Cardiac septum (tissue), 1 donor: Measurements from ENCODE around the gene STAG1. TPM values are rescaled to one million over a fixed set of nuclear protein-coding genes. Genes with fewer than 3 reads are reported as not detected.
"Not testable (repeated sequence)": the region's sequence is repeated elsewhere in the genome, so short reads cannot be mapped to it uniquely, and the experiment has no call there.

ENCODE experiments used
- DNase-seq: peaks from one replicate; pipeline ENCODE4 v3.0.0-alpha.2; 2020; ENCODE audit warnings: low spot score
- intact Hi-C: fragments of 100-400 bp; cut with DNase I; formaldehyde crosslinking; loops from one replicate; pipeline ENCODE4 v1.14.0; 2022
- total RNA-seq: library from RNA; stranded (reverse); fragmentation: NEBNext Ultra II Directional; extraction: Animal tissue kit (Norgen Biotek cat#: 25700); gene quantifications from one replicate; pipeline ENCODE4 v1.2.1, GENCODE V29; 2021
- donor health status: DM: no; HTN: no; CAD: no.

The STAG1 gene
- total RNA-seq, 1 donor from 2014 or later: 24.0 TPM

- DNase-seq: no peak
- intact Hi-C loops: loop anchor here (5.0 kb wide), 4 partner anchors 67 to 498 kb away; partner anchors contain the start of genes PCCB and SLC35G2
Observed at GRCh38 chr3:136750209-136750896, 1.8 kb downstream of the STAG1 start.

GRCh38 chr3:136749602-136750001 is 2.6 kb downstream of the STAG1 start:
- DNase-seq: not testable (repeated sequence)
- intact Hi-C loops: loop anchor here (5.0 kb wide), 4 partner anchors 68 to 497 kb away; partner anchors contain the start of genes PCCB and SLC35G2

DNA sequence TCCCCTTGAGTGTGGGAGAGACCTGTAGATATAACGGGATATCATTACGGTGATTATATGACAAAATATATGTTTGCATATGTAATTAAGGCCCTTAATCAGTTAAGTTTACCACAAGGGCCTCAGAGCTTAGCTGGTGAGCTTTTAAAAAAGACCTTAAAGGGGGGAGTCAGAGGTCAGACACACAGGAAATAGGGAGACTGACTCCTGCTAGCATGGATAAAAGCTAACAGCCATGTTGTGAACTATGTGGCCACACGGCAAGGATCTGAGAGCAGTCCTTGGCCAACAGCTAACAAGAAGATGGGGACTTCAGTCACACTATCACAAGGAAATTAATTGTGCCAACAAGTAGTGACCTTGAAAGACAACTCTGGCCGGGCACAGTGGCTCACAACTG is 3.1 kb downstream of the STAG1 start:
- no peak for DNase-seq
- intact Hi-C loops: no loop called here

DNA sequence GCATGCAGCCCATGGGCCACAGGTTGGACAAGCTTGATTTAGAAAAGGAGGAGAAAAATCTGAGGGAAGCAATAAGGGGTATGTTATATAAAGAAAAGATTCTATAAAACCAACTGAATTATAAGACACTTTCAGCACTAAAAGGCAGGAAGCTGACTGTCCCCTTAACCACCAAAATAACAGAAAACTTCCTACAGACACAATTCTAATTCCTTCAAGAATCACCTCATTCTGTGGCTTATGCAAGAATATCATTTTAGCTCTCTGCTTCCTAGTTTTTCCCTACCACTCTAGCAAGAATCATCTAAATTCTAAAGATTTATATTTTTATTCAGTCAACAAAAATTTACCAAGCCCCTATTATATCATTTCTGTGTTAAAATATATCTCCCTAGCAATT is 6.3 kb downstream of the STAG1 start:
- no peak for DNase-seq
- intact Hi-C loops: no loop called here

DNA sequence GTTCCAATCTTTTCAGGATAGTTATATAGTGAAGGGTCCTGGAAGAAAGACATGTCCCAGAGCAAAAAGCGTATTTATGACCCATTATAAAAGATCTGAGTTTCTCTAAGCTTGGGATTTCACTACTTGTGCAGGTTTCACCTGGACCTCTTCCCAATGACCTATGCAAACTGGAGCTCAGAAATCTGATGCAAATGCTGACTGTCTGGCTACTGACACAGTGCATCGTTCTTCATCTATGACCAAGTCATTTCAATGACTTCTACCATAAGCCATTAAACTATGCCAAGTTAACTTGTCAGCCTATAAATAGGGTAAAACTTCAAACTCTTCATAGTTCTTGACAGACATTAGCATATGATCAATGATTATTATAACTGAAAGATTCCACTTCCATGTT is 11.1 kb downstream of the STAG1 start:
- intact Hi-C loops: no loop called here

DNA sequence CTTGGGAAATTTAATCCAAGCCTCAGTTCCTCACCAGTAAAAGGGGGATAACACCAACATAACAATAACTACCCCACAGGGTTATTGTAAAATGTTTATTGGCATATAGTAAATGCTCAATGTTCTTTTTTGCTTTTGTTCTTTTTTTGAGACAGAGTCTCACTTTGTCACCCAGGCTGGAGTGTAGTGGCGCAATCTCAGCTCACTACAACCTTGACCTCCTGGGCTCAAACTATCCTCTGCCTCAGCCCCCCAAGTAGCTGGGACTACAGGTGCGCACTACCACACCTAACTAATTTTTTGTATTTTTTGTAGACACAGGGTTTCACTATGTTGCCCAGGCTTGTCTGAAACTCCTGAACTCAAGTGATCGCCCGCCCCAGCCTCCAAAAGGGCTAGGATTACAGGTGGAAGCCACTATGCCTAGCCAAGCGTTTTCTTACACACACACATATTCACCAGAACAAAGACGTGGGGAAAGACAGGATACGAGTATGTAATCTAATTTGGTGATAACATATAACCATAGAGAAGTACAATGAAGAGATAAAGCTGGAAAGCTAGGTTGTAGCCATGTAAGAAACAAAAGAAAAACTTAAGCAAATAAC is 11.7 kb downstream of the STAG1 start:
- intact Hi-C loops: no loop called here
- DNase-seq: no peak

More for the DNA sequence above, 11.1 kb downstream of the STAG1 start:
- DNase-seq: no peak

DNA sequence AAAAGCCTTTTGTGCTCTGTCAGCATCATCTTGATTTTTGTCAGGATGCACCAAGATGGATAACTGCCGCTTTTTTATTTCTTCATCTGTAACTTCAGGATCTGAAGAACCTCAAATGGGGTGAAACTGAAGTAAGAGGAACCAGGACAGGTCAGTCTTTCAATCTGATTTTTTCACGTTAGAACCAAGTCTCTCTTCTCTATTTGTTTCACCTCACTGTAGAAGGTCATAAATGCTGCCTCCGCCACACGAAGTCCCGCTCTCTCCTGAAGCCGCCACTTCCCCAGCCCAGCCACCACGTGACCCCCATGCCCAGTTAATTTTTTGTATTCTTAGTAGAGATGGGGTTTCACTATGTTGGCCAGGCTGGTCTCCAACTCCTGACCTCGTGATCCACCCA is 15.2 kb downstream of the STAG1 start:
- intact Hi-C loops, DNase-seq: not testable (repeated sequence)

DNA sequence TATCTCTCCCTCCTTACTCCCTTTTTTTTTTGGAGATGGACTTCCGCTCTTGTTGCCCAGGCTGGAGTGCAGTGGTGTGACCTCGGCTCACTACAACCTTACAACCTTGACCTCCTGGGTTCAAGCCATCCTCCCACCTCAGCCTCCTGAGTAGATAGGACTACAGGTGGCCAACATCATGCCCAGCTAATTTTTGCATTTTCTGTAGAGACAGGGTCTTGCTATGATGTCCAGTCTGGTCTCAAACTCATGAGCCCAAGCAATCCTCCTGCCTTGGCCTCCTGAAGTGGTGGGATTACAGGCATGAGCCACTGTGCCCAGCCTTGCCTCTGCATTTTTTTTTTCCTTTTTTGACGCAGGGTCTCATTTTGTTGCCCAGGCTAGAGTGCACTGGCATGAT is 17.1 kb downstream of the STAG1 start:
- no peak for DNase-seq
- intact Hi-C loops: no loop called here

GRCh38 chr3:136734382-136735070 is 17.7 kb downstream of the STAG1 start:
- no peak for DNase-seq
- intact Hi-C loops: no loop called here

- intact Hi-C loops: no loop called here
- DNase-seq: no peak
Observed at GRCh38 chr3:136733317-136733833, 18.8 kb downstream of the STAG1 start.

- intact Hi-C loops: no loop called here
Observed at GRCh38 chr3:136731274-136731884, 20.8 kb downstream of the STAG1 start.

DNA sequence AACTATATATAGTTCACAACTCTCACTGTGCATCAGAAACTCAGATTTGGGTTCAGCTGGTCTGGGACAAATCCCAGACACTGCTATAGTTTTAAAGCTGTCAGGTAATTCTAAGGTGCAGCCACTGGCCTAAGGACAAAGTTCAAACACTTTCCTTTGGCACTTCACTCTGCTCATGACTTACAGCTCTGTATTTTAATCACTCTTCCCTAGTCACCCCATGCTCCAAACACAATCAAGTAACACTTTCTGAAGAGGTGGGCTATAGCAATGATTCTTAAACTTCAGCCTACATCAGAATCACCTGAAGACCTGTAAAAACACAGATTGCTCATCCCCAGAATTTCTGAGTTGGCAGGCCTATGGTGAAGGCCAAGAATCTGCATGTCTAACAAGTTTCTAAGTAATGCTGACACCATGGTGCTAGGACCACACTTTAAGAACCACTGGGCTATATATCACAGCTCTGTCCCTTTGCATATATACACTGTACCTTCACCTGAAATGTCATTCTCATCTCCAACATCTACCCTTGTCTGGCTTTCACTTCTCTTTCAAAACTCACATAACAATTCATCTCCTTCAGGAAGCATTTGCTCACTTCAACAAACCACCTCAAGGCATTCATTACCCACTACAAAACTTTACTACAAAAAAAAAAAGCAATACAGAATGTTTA is 21.4 kb downstream of the STAG1 start:
- intact Hi-C loops: no loop called here
- no peak for DNase-seq

More at GRCh38 chr3:136731274-136731884, 20.8 kb downstream of the STAG1 start:
- DNase-seq: no peak

GRCh38 chr3:136728918-136729317 is 23.3 kb downstream of the STAG1 start:
- intact Hi-C loops: no loop called here
- no peak for DNase-seq

DNA sequence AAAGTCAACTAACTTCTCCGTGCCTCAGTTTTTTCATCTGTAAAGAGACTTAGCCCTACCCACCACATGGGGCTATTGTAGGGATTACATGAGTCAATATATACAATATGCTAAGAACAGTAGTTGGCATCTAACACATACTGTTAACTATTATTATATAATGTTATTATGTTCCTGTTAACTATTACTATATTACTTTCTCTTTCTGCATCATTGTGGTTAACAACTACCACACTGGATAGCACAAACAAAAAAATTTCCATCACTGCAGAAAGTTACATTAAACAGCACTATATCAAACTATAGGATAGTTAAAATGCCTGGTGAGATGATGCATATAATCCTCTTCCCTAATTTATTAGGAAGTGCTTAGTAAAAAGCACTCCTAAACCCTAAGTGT is 23.7 kb downstream of the STAG1 start:
- DNase-seq: no peak
- intact Hi-C loops: no loop called here

- intact Hi-C loops: no loop called here
- no peak for DNase-seq
Observed at GRCh38 chr3:136725468-136725867, 26.7 kb downstream of the STAG1 start.

- DNase-seq, intact Hi-C loops: not testable (repeated sequence)
Observed at GRCh38 chr3:136722916-136723315, 29.3 kb downstream of the STAG1 start.

DNA sequence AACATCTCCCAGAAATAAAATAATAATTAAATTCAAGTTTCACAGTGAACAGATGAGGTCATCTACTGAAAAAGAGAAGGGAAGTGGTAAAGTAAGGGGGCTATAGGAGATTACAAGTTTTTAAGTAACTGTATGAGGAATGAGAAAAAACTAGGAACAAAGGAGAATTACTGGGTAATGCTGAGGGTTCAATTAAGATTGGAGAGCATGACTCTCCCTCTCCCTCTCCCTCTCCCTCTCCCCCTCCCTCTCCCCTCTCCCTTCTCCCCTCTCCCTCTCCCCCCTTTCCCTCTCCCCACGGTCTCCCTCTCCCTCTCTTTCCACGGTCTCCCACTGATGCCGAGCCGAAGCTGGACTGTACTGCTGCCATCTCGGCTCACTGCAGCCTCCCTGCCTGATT is 29.8 kb downstream of the STAG1 start:
- intact Hi-C loops, DNase-seq: not testable (repeated sequence)

DNA sequence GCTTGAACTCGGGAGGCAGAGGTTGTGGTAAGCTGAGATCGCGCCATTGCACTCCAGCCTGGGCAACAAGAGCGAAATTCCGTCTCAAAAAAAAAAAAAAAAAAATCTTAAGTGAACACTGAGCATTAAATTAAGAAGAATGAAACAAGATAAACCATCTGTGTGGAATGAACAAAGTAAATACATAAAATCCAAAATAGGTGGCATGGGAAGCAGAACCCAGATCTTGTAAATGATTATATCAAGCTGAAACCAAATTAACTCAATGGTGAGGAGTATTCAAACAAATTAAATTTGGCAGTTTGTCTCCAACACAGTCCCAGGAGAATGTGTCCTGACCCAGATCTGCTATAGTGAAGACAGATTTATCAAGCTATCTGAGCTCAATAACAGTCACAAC is 32.1 kb downstream of the STAG1 start:
- intact Hi-C loops: no loop called here
- no peak for DNase-seq

DNA sequence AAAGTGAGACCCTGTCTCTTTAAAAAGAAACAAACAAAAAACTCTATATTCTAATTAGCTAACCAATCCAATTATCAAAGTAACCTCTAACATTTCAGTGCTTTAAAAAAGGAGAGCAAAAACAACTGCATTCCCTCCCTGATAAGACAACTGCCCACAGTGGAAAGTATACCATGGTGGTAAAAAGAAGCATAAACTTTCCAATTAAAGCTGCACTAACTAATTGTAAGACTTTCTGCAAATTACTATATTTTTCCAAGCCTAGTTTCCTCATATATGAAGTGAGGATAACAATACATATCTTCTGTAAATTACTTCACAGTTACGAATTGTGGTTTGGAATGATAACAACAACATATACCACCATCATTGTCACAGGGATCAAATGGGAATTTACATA is 35.5 kb downstream of the STAG1 start:
- DNase-seq: no peak
- intact Hi-C loops: no loop called here
